HG03060 (cell line): ENCODE measurements around the gene CATSPERZ.

Experiments used
- ATAC-seq: cut with Tn5 transposase; IDR thresholded peaks from one replicate; pipeline ENCODE4 v1.9.1; 2021; ENCODE audit warnings: low read depth, moderate number of reproducible peaks; ENCODE audit not compliant: unreplicated experiment

Gene CATSPERZ

DNA sequence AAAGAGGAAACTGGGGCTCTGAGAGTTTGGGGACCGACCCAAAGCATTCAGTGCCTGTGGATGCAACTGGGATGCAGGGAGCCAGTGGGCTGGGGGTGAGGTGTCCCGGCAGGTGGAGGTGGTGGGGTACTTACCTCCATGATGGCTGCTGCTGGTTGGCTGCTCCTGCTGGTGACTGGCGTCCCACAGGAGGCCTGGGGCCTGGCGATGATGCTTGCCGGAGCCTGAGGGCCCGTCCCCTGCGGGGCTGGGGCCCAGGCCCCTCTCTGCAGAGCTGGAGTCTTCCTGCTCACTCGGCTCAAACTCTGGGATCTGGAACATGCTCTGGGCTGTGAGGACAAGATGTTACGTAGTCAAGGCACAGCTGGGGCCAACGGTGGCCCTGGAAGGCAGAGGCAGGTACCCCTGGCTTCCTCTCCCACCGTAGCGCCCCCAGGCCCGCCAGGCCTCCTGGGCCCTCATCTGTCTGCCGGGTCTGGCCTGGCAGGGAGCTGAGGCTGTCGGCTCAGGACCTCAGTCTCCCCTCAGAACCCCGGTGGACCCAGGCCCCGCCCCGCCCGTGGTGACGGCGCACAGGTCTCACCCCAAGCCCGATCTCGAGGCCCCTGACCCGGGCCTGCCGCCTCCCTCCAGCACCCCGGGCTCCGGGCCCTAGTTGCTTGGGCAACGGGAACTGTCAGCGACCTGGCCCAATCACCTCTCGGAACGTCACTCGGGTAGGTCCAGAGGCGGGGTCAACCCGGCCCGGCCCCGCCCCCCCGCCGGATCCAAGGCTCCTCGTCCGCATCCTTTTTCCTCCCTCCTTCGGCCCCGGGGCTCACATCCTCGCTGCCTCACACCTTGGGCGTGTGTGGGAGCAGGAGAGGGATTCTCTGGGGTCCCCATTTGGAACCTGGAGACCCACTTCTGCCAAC is 15.9 kb upstream of the CATSPERZ start, which contains the start of gene BAD:
BAD (minus strand) TSS at position 618 of the 914 bp plus-strand sequence; CDS start at position 321, 297 bp downstream.
- peak; percentile 42 for ATAC-seq

DNA sequence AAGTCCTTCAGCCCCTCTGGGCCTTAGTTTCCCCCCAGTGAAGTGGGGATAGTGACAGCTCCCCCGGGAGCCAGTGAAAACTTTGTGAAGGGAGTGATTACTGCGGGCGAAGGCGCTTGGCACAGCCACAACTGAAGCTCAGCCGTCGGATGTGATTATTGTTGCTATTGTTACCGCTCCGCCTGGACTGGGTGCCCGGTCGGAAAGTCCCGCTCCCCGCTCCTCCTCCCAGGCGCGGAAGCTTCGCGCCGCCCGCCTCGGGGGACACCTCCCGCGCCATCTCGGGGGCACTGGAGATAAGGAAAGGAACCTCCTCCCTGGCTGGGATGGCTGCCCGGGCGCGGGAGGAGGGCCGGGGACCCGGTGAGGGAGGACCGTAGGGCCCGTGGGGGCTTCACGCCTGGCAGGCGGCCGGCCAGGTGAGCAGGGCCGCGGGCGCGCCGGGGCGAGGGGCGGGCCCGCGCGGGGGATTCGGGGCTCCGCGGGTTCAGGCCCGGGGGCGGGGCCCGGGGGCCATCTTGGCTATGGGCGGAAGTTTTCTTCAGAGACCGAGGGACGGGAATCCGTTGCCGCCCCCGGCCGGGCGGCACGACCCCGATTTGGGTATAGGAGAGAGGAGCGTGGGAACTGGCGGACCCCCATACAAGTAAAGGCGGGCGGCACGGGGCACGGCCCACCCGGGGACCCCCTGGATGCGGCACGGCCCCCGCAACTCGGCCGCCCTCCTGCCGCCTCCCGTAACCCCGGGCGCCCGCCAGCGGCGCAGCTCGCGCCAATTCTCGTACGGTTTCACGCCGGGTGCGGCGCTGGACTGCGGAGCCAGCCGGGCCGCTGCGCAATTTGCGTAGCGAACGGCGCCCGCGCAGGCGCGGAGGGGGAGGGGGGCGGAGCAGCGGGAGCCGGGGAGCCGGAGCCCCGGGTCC is 14.9 kb upstream of the CATSPERZ start, which contains the start of gene GPR137:
GPR137 (plus strand) TSS at position 887 of the 923 bp plus-strand sequence. CDS start 677 bp downstream, outside the sequence.
- peak; percentile 33 for ATAC-seq

DNA sequence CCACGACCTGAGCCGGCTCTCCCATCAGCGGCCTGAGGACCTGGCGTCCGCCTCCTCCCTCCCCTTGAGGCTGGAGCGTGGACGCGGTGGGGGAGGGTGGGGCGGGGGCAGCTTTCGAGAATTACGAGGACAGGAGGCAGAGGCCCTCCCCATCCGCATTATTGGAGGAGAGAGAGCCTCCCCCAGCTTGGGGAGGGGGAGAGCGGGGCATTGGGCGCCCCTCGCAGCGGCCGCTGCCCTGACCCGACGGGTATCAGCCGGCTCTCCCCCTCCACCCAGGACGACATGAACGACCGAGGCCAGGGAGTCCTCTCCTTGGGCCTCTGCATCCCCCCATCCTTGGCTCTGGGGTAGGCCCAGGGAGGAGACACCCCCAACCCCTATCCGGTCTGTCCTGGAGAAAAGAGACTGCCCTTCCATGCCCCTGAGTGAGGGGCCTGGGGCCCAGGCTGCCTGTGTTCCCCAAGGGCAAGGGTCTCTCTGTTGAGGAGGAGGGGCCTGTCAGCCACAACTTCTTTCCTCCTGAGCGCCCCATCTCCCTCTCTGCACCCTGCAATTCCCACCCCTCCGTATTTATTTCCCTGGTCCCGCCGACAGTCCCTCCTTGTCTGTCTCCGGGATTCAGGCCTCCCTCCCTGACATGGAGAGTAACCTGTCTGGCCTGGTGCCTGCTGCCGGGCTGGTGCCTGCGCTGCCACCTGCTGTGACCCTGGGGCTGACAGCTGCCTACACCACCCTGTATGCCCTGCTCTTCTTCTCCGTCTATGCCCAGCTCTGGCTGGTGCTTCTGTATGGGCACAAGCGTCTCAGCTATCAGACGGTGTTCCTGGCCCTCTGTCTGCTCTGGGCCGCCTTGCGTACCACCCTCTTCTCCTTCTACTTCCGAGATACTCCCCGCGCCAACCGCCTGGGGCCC is 14.0 kb upstream of the CATSPERZ start:
- ATAC-seq = no peak

DNA sequence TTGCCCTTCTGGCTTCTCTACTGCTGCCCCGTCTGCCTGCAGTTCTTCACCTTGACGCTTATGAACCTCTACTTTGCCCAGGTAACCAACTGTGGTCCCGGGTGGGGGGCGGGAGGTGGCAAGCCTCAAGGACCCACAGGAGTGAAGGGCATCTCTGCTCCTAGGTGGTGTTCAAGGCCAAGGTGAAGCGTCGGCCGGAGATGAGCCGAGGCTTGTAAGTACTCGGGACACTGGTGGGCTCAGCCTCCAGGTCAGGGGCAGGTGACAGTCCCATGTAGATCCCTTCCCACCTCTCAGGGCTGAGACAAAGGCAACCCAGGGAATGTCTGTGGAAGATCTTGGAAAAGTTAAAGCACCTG is 13.4 kb upstream of the CATSPERZ start:
- ATAC-seq = no peak

DNA sequence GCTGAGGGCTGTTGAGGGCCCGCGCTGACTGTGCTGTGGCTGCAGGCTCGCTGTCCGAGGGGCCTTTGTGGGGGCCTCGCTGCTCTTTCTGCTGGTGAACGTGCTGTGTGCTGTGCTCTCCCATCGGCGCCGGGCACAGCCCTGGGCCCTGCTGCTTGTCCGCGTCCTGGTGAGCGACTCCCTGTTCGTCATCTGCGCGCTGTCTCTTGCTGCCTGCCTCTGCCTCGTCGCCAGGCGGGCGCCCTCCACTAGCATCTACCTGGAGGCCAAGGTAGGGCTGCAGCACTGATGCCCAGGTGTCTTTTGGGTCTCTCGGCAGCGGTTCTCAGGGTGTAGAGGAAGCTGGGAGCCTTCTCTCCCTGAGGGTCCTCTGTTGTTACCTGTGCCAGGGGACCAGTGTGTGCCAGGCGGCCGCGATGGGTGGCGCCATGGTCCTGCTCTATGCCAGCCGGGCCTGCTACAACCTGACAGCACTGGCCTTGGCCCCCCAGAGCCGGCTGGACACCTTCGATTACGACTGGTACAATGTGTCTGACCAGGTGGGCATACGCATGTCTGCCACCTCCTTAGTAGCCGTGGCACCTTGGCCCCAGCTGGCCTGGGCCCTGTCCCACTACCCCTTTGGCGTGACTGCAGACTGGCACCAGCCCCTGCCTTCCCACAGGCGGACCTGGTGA is 12.3 kb upstream of the CATSPERZ start:
- ATAC-seq = no peak

DNA sequence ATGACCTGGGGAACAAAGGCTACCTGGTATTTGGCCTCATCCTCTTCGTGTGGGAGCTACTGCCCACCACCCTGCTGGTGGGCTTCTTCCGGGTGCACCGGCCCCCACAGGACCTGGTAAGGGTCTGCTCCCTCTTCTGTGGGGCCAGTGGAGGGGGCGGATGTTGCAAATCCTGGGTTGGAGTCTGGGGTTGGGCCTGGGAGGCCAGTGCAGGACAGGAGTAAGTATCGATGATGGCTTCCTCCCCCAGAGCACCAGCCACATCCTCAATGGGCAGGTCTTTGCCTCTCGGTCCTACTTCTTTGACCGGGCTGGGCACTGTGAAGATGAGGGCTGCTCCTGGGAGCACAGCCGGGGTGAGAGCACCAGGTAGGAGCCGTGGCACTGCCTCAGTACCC is 11.8 kb upstream of the CATSPERZ start:
- no peak for ATAC-seq

DNA sequence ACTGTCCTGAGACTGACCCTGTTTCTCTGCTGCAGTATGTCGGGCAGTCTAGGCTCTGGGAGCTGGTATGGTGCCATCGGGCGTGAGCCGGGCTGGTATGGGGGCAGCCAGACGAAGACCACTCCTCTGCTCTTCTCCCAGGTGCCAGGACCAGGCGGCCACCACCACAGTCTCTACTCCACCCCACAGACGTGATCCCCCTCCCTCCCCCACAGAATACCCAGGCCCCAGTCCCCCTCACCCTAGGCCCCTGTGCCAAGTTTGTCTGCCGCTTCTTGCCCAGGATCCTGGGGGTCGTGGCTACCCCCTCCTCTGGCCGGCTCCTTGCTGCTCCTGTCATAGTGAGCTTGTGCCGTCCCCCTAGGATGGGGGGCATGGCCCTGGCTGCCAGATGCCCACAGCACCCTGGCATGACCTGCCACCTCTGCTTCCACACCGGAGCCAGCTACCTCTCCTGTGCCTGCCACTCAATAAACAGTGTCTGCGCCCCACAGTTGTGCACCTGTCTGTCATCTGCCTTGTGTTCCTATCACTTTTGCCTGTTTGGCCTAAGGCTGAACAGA is 11.1 kb upstream of the CATSPERZ start:
- ATAC-seq = no peak

DNA sequence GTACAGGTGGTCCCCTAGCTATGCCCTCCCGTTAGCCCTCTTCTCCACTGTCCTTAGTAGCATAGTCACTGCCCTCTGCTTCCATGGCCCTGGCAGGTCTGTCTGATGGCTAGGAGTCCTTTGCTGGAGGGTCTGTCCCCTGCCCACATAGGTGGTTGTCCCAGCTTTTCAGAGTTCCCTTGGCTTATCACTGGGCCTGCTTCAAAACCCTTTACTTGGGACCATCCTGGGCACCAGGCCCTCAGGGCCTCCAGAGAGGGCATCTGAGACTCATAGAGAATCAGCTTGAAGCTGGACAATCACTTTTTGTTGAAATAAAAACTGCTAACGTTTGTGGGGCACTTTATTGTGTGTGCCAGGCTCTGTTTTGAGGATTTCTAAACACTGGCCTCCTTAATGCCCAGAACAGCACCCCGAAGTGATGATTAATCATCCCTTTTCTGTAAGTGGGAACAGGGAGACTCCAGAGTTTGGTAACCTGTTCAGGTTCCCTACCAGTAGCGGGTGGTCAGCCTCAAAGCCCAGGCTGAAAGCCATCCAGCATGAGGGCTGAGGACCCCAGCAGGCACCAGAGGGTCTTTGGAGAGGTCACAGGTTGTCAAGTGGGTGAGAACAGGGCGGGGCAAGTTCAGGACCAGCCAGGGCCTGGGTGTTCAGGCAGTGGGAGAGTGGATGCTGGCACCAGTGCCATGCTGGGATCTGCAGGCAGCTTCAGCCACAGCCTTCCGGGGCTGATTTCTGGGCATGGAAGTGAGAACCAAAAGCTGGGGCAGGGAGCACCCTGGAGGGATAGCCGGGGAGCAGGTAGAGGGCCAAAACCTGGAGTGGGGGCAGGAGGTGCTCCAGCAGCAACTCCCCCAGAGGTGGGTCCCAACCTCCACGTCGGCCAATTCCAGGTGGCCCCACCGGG is 9.6 kb upstream of the CATSPERZ start:
- ATAC-seq = no peak

DNA sequence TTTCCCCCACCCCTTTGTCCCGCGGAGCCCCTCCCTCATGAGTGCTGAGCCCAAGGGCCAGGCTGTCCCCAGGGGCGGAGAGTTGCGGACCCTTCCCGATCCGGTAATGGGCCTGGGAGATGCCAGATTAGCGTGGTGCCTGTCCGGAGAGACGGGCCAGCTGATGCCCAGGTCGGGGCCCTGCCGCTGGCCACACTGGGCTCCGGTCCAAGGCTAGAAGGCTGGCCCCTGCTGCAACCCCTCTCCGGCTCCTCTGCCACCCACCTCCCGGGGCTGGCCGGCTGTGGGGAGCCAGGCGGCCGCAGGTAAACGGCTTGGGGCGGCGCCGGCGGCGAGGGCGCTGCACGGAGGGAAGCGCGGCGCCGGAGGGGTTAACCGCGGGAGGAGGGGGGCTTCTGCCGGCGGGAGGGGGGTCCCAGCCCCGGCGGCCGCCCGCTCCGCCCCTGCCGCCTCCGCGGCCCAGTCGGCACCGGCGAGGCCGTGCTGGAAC is 8.9 kb upstream of the CATSPERZ start, which contains the start of gene KCNK4:
KCNK4 (plus strand) TSS at position 41 of the 490 bp plus-strand sequence. CDS start 1,717 bp downstream, outside the sequence.
- no peak for ATAC-seq

DNA sequence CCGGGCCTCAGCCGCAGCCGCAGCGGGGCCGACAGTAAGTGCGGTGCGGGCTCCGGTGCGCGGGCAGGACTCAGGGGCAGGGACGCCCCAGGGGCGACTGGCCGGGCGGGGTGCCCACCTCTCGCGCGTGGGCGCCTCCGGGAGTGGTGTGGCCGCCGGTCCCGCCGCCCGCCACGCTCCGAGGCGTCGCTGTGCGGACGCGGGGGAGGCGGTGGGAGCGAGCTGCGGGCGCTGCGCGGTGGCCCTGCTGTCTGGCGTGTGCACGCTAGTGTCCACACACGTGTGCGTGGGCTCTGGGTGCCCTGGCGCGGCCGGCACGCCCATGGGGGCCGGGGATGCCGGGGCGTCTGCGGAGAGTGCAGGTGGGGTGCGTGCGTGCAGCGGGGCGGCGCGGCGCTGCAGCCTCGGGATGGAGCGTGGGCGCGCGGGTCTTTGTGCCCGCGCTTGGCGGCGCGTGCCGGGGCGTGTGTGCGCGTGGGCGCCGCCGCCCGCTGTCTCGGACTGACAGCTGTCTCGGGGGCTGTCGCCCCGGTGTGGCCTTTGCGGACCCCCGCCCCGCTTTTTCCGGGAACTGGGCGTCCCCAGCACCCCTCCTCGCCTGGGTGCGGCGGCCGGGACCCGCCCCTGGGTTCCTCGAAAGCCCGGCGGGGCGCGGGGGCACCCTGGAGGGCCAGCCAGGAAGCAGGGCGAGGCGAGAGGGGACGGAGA is 8.3 kb upstream of the CATSPERZ start:
- ATAC-seq = no peak

DNA sequence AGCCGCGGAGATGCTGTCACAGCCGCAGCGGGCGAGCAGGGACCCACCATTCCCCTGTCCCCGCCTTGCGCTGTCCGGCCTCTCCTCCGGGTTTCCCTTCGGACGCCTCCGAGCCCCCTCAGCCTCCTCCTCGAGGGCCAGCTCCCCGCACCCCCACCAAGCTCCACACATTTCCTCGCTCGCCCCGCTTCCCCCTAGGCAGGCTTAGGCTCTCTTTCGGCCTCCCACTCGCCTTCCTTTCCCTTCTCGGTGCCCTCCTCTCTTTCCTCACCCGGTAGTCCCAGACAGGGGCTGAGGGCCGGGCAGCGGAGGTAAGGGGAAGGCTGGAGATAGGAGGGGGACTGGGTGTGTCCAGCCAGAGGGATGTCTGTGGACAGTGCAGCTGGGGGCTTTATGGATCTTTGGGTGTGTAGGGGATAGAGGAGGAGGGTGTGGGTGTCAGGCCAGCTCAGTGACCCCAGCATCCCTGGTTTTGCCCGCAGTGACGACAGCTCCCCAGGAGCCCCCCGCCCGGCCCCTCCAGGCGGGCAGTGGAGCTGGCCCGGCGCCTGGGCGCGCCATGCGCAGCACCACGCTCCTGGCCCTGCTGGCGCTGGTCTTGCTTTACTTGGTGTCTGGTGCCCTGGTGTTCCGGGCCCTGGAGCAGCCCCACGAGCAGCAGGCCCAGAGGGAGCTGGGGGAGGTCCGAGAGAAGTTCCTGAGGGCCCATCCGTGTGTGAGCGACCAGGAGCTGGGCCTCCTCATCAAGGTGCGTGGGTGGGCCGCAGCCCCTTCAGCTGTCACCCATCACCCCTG is 7.5 kb upstream of the CATSPERZ start:
- ATAC-seq = no peak

DNA sequence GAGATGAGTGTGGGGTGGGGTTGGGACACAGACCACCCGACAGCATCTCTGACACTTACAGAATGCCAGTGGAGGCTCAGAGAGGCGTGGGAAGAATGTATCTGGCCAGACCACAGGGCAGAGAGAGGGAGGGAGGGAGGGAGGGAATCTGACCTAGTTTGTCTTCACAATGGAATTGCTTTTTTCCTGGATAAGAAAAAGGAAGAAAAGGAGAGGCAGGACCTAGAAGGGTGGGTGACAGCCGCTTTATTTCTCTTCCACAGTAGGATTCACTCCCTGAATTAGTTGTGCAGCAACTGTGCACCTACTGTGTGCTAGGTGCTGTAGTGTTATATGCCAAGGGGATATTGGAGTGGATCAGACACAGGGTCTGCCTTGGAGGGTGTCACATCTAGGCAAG is 5.4 kb upstream of the CATSPERZ start:
- no peak for ATAC-seq

DNA sequence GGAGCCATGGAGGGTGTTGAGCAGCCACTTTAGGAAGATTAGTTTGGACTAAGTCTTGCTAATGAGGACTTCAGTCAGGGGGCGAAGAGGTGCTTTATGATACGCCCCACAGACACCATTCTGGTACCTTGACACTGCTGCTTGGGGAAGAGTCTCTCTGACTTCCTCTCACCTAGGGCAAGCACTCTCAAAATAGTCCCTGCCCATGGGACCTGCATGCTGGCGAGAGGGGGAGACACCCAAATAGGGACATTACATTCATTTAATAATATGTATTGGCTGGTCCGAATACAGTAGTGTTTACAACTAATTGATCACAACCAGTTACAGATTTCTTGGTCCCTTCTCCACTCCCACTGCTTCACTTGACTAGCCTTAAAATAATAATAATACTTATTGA is 4.4 kb upstream of the CATSPERZ start:
- no peak for ATAC-seq

DNA sequence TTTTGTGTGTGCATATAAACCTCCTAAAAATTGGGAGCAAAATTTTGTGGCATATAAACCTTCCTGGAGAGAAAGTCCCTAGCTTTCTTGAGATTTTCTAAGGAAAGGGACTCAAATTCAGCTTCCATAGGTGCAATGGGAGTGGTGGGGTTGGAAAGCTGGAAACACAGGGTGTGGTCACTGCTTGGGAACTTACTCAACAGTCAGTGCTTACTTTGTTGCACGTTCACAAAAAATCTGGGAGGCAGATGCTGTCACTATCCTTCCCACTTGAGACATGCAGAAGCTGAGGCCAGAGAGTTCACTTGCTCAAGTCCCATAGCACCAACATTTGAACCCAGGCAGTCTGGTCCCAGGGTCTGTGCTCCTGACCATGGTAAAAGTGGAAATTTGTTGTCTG is 3.9 kb upstream of the CATSPERZ start:
- no peak for ATAC-seq

DNA sequence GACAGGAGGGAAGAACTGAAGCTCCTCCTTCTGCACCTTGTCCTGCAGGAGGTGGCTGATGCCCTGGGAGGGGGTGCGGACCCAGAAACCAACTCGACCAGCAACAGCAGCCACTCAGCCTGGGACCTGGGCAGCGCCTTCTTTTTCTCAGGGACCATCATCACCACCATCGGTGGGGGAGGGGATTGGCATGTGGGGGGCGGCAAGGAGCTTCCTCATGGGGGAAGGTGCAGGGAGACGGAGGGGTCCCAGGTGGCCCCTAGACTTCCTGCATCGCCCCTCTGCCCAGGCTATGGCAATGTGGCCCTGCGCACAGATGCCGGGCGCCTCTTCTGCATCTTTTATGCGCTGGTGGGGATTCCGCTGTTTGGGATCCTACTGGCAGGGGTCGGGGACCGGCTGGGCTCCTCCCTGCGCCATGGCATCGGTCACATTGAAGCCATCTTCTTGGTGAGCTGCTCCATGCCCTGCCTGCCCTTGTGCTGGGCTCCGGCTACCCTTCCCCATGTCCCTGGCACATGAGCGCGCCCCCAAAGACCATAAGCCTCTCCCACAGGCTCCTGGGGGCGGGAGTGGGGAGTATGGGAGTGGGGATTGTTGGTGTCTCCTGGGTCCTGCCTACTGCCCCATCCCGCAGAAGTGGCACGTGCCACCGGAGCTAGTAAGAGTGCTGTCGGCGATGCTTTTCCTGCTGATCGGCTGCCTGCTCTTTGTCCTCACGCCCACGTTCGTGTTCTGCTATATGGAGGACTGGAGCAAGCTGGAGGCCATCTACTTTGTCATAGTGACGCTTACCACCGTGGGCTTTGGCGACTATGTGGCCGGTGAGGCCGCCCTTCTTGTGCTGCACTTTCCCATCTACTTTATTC is 3.1 kb upstream of the CATSPERZ start:
- no peak for ATAC-seq
